Measurements from ENCODE around the gene ITPR1.

Gene ITPR1

GRCh38 chr3:4719046-4719501 lies 225.9 kb downstream of the ITPR1 start:
- no peak for DNase-seq (ENCODE audit: low read depth, low spot score)

- DNase-seq (ENCODE audit: low read depth, low spot score), result no peak
These were observed 227.3 kb downstream of the ITPR1 start for GRCh38 chr3:4720316-4721075.

- DNase-seq (ENCODE audit: low read depth, low spot score), result no peak
These were observed 228.4 kb downstream of the ITPR1 start for GRCh38 chr3:4721511-4721911.

GRCh38 chr3:4722103-4722502 lies 229.0 kb downstream of the ITPR1 start:
- no peak for DNase-seq (ENCODE audit: low read depth, low spot score)

GRCh38 chr3:4724051-4724629 lies 231.0 kb downstream of the ITPR1 start:
- no peak for DNase-seq (ENCODE audit: low read depth, low spot score)

GRCh38 chr3:4726549-4726948 lies 233.4 kb downstream of the ITPR1 start:
- no peak for DNase-seq (ENCODE audit: low read depth, low spot score)

- no peak for DNase-seq (ENCODE audit: low read depth, low spot score)
These were observed 236.2 kb downstream of the ITPR1 start for GRCh38 chr3:4729061-4729973.

GRCh38 chr3:4730719-4731118 lies 237.6 kb downstream of the ITPR1 start:
- no peak for DNase-seq (ENCODE audit: low read depth, low spot score)

GRCh38 chr3:4731543-4732111 lies 238.5 kb downstream of the ITPR1 start:
- DNase-seq (ENCODE audit: low read depth, low spot score), result no peak

GRCh38 chr3:4732925-4733324 lies 239.8 kb downstream of the ITPR1 start:
- no peak for DNase-seq (ENCODE audit: low read depth, low spot score)

GRCh38 chr3:4734454-4734853 lies 241.3 kb downstream of the ITPR1 start:
- no peak for DNase-seq (ENCODE audit: low read depth, low spot score)

- DNase-seq (ENCODE audit: low read depth, low spot score), result no peak
These were observed 242.1 kb downstream of the ITPR1 start for GRCh38 chr3:4735243-4735642.

GRCh38 chr3:4736284-4736861 lies 243.2 kb downstream of the ITPR1 start:
- no peak for DNase-seq (ENCODE audit: low read depth, low spot score)

GRCh38 chr3:4738737-4739274 lies 245.7 kb downstream of the ITPR1 start:
- DNase-seq (ENCODE audit: low read depth, low spot score), result no peak

- no peak for DNase-seq (ENCODE audit: low read depth, low spot score)
These were observed 246.4 kb downstream of the ITPR1 start for GRCh38 chr3:4739289-4740236.

GRCh38 chr3:4740397-4741105 lies 247.4 kb downstream of the ITPR1 start:
- no peak for DNase-seq (ENCODE audit: low read depth, low spot score)

- DNase-seq (ENCODE audit: low read depth, low spot score), result no peak
These were observed 247.9 kb downstream of the ITPR1 start for GRCh38 chr3:4741106-4741403.

GRCh38 chr3:4741404-4742307 lies 248.5 kb downstream of the ITPR1 start:
- DNase-seq (ENCODE audit: low read depth, low spot score), result no peak

GRCh38 chr3:4742359-4742758 lies 249.2 kb downstream of the ITPR1 start:
- no peak for DNase-seq (ENCODE audit: low read depth, low spot score)

All from iPS DF 19.7 (cell line).